GM19328 (cell line): ENCODE data around the gene PHF19.

Experiments used
- ATAC-seq: cut with Tn5 transposase; IDR thresholded peaks from one replicate; pipeline ENCODE4 v1.9.1; 2021; ENCODE audit warnings: mild to moderate bottlenecking, moderate library complexity; ENCODE audit not compliant: unreplicated experiment

PHF19 gene

GRCh38 chr9:120892748-120893610 lies 16.0 kb upstream of the PHF19 start:
- ATAC-seq: peak; percentile 73

- ATAC-seq: peak; percentile 31
These were observed 15.1 kb upstream of the PHF19 start for GRCh38 chr9:120891884-120892747.

- ATAC-seq: no peak
These were observed 14.4 kb upstream of the PHF19 start for GRCh38 chr9:120891245-120891883.

GRCh38 chr9:120890320-120891244 lies 13.6 kb upstream of the PHF19 start:
- ATAC-seq: no peak

GRCh38 chr9:120889606-120890271 lies 12.8 kb upstream of the PHF19 start:
- ATAC-seq: no peak

- no peak for ATAC-seq
These were observed 11.6 kb upstream of the PHF19 start for GRCh38 chr9:120888626-120889025.

GRCh38 chr9:120886490-120886967 lies 9.5 kb upstream of the PHF19 start:
- ATAC-seq: no peak

GRCh38 chr9:120885958-120886357 lies 9.0 kb upstream of the PHF19 start:
- no peak for ATAC-seq

GRCh38 chr9:120885457-120885856 lies 8.5 kb upstream of the PHF19 start:
- ATAC-seq: no peak

- no peak for ATAC-seq
These were observed 6.6 kb upstream of the PHF19 start for GRCh38 chr9:120883608-120883996.

GRCh38 chr9:120882935-120883607 lies 6.1 kb upstream of the PHF19 start:
- no peak for ATAC-seq

- ATAC-seq: no peak
These were observed 2.5 kb upstream of the PHF19 start for GRCh38 chr9:120879446-120879845.

- no peak for ATAC-seq
These were observed 1.5 kb upstream of the PHF19 start for GRCh38 chr9:120878188-120879130.

GRCh38 chr9:120877276-120878034 lies 467 bp upstream of the PHF19 start:
- ATAC-seq: peak; percentile 47

- peak; percentile 39 for ATAC-seq
These were observed 790 bp downstream of the PHF19 start for GRCh38 chr9:120875954-120876841.

- no peak for ATAC-seq
These were observed 1.4 kb downstream of the PHF19 start for GRCh38 chr9:120875643-120875953.
